ENCODE measurements around the gene C8G.

The C8G gene

GRCh38 chr9:136955202-136955942, 10.3 kb downstream of the C8G start:
- no peak for DNase-seq

- no peak for DNase-seq
These were observed 10.9 kb downstream of the C8G start for GRCh38 chr9:136955943-136956335.

- DNase-seq, result no peak
These were observed 11.6 kb downstream of the C8G start for GRCh38 chr9:136956604-136957003.

GRCh38 chr9:136957461-136957860, 12.4 kb downstream of the C8G start:
- DNase-seq, result no peak

- DNase-seq, result no peak
These were observed 12.9 kb downstream of the C8G start for GRCh38 chr9:136957901-136958300.

- DNase-seq, result no peak
These were observed 13.4 kb downstream of the C8G start for GRCh38 chr9:136958473-136958872.

GRCh38 chr9:136958898-136959850, 14.1 kb downstream of the C8G start:
- no peak for DNase-seq

GRCh38 chr9:136960212-136960937, 15.3 kb downstream of the C8G start:
- no peak for DNase-seq

GRCh38 chr9:136960938-136961275, 15.9 kb downstream of the C8G start:
- DNase-seq, result no peak

GRCh38 chr9:136961279-136962065, 16.4 kb downstream of the C8G start:
- no peak for DNase-seq

GRCh38 chr9:136962163-136962562, 17.1 kb downstream of the C8G start:
- DNase-seq, result no peak

- DNase-seq, result no peak
These were observed 17.7 kb downstream of the C8G start for GRCh38 chr9:136962701-136963248.

GRCh38 chr9:136963341-136963740, 18.3 kb downstream of the C8G start:
- no peak for DNase-seq

GRCh38 chr9:136963751-136964150, 18.7 kb downstream of the C8G start:
- DNase-seq, result no peak

- DNase-seq, result no peak
These were observed 19.2 kb downstream of the C8G start for GRCh38 chr9:136964171-136964689.

GRCh38 chr9:136964833-136965422, 19.9 kb downstream of the C8G start:
- DNase-seq, result no peak

GRCh38 chr9:136965771-136966484, 20.9 kb downstream of the C8G start:
- DNase-seq, result no peak

- DNase-seq, result no peak
These were observed 23.5 kb downstream of the C8G start for GRCh38 chr9:136968333-136969127.

- DNase-seq, result no peak
These were observed 24.1 kb downstream of the C8G start for GRCh38 chr9:136969150-136969549.

GRCh38 chr9:136969774-136970173, 24.7 kb downstream of the C8G start:
- DNase-seq, result no peak
